Thyroid gland (tissue), 4 donors: ENCODE data around the gene PKD1. TPM values are rescaled to one million over a fixed set of nuclear protein-coding genes. Genes with fewer than 3 reads are reported as not detected.

ENCODE experiments used
- DNase-seq, 2 donors: peaks; one replicate each; pipeline ENCODE4 v3.0.0-alpha.2; 2019
- H3K27ac ChIP-seq, 3 donors: fragments of 200-600 bp; sonication (generic); 1 replicate in 2 of 3; 2 replicates in 1 of 3; pipeline ENCODE4 v1.5.1; 2016 to 2019; ENCODE audit warnings: mild to moderate bottlenecking in 1 of 3, moderate library complexity in 1 of 3
- H3K27me3 ChIP-seq: fragments of 200-600 bp; sonication (generic); one replicate; pipeline ENCODE4 v1.5.1; 2019
- H3K36me3 ChIP-seq, 2 donors: fragments of 200-600 bp; sonication (generic); one replicate each; pipeline ENCODE4 v1.5.1; 2016 to 2019
- H3K4me1 ChIP-seq, 2 donors: fragments of 200-600 bp; sonication (generic); one replicate each; pipeline ENCODE4 v1.5.1; 2017 to 2019
- H3K4me3 ChIP-seq, 3 donors: fragments of 200-600 bp; sonication (generic); replicated peaks in 1 of 3; 1 replicate in 2 of 3; 2 replicates in 1 of 3; pipeline ENCODE4 v1.5.1; 2016; ENCODE audit warnings: mild to moderate bottlenecking in 1 of 3
- H3K9me3 ChIP-seq: fragments of 200-600 bp; sonication (generic); one replicate; pipeline ENCODE4 v1.5.1; 2017
- POLR2A ChIP-seq, 2 donors: fragments of 450-650 bp; IDR thresholded peaks; one replicate each; pipeline ENCODE4 v1.6.1; 2017; ENCODE audit warnings: antibody characterized with exemption in 2 of 2, mild to moderate bottlenecking in 2 of 2, moderate library complexity in 1 of 2
- WGBS, 2 donors: methylation state at CpG; one replicate each; pipeline ENCODE4 v1.1.5; 2017; 5-methylcytosine and 5-hydroxymethylcytosine counted together
- intact Hi-C: fragments of 100-400 bp; cut with DNase I; formaldehyde crosslinking; loops from one replicate; pipeline ENCODE4 v1.15.1; 2023
- total RNA-seq, 4 donors: library from RNA; depleted of rRNA; stranded (reverse); fragments of >200 nt; gene quantifications; one replicate each; pipeline ENCODE4 v1.2.3, GENCODE V29; 2016
- TF ChIP-seq, protein P1 (sequence below), 6 experiments: fragments of 200-600 bp in 3 of 6; fragments of 450-650 bp in 3 of 6; sonication (generic) in 3 of 6; IDR thresholded peaks; one replicate each; pipeline ENCODE4 v1.5.1; 2016 to 2019; ENCODE audit warnings: antibody characterized with exemption in 6 of 6, mild to moderate bottlenecking in 2 of 6, inconsistent platforms in 1 of 6, moderate library complexity in 1 of 6

The PKD1 gene
- total RNA-seq, 4 donors from 2014 or later, result 66.9 to 153 (median 87.7) TPM

DNA sequence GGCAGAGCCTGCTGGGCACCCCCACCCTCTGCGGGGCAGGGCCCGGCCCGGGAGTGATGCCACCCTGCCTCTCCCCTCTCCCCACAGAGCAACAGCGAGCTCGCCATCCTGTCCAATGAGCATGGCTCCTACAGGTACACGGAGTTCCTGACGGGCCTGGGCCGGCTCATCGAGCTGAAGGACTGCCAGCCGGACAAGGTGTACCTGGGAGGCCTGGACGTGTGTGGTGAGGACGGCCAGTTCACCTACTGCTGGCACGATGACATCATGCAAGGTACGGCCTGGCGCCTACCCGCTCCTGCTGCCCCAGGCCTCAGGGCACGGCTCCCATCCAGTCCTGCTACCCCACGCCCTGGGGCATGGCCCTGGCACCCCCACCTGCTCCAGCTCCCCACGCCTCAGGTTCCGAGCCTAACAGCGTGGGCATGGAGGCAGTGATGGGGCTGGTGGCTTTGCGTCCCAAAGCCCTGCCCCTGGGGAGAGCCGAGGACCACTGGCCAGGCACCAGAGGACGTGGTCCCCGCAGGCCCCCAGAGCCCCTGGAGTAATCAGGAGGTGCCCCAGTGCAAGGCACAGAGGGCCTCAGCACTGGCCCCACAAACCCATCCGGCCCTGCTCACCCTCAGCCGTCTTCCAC, 49.5 kb downstream of the PKD1 start:
- H3K4me3 ChIP-seq, result no peak overlapping the region
- H3K36me3 ChIP-seq, result peaks cover 57 to 62% of the 10 kb centered on the region in 2 donors
- no peaks in the 10 kb centered on the region for H3K27me3 ChIP-seq
- H3K4me1 ChIP-seq, result peaks cover 8 to 9% of the 10 kb centered on the region in 2 donors
- 92 to 99% methylated on average over 11 to 26 of the region's 27 CpGs for WGBS, 2 donors
- DNase-seq, result no peak
- TF ChIP-seq, protein P1, sequence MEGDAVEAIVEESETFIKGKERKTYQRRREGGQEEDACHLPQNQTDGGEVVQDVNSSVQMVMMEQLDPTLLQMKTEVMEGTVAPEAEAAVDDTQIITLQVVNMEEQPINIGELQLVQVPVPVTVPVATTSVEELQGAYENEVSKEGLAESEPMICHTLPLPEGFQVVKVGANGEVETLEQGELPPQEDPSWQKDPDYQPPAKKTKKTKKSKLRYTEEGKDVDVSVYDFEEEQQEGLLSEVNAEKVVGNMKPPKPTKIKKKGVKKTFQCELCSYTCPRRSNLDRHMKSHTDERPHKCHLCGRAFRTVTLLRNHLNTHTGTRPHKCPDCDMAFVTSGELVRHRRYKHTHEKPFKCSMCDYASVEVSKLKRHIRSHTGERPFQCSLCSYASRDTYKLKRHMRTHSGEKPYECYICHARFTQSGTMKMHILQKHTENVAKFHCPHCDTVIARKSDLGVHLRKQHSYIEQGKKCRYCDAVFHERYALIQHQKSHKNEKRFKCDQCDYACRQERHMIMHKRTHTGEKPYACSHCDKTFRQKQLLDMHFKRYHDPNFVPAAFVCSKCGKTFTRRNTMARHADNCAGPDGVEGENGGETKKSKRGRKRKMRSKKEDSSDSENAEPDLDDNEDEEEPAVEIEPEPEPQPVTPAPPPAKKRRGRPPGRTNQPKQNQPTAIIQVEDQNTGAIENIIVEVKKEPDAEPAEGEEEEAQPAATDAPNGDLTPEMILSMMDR (IDR thresholded peaks at IDR 0.05), result no peak
- TF ChIP-seq POLR2A (IDR thresholded peaks at IDR 0.05), result no peak
- H3K9me3 ChIP-seq, result no peaks in the 10 kb centered on the region
- intact Hi-C loops, result no loop called here
- H3K27ac ChIP-seq, result no peak overlapping the region

- WGBS, 2 donors, result 73 to 80% methylated on average over 7 to 12 of the region's 14 CpGs
- TF ChIP-seq, protein P1 (IDR thresholded peaks at IDR 0.05), result no peak
- TF ChIP-seq POLR2A (IDR thresholded peaks at IDR 0.05), result no peak
- no peak overlapping the region for H3K27ac ChIP-seq
- DNase-seq, result no peak
- intact Hi-C loops, result no loop called here
- no peaks in the 10 kb centered on the region for H3K27me3 ChIP-seq
- H3K4me1 ChIP-seq, result peaks cover 7% of the 10 kb centered on the region in 2 donors
- H3K36me3 ChIP-seq, result peaks cover 57 to 62% of the 10 kb centered on the region in 2 donors
- H3K4me3 ChIP-seq, result no peak overlapping the region
- H3K9me3 ChIP-seq, result no peaks in the 10 kb centered on the region
Measured at GRCh38 chr16:2085669-2086068, 50.0 kb downstream of the PKD1 start.

DNA sequence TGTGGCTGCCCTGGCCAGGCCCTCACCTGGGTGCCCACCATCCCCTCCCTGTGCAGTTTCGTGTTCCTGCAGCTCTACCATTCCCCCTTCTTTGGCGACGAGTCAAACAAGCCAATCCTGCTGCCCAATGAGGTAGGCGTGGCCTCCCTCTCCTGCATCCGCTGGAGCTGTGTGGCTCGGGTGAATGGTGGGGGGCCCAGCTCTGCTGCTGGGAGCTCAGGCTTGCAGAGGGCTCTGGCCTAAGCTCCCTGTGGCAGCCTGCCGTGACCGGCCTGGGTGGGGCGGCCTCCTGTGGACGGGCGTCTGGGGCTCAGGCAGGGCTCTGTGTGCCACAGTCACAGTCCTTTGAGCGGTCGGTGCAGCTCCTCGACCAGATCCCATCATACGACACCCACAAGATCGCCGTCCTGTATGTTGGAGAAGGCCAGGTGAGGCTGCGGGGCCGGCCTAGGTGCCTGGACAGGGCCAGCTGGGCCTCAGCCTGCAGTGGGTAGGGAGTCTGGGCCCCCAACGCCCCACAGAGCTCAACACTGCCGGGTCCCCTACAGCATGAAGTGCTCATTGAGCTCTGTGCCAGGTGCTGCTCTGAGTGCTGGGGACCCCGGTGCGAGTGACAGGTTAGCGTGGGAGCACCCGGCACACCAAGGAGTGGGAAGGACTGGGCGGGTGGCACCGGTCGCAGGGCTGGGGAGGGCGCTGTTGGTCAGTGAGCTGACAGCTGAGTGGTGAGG, 50.6 kb downstream of the PKD1 start:
- WGBS, 2 donors, result 91 to 94% methylated on average over 23 to 24 of the region's 29 CpGs
- Histone ChIP-seq H3K4me1 (peaks cover under 1% of the 10 kb centered on the region in 2 donors), H3K4me3 (no peak overlapping the region), H3K9me3 (no peaks in the 10 kb centered on the region), H3K36me3 (peaks cover 59 to 65% of the 10 kb centered on the region in 2 donors), H3K27ac (no peak overlapping the region), H3K27me3 (no peaks in the 10 kb centered on the region)
- no peak for DNase-seq
- intact Hi-C loops, result no loop called here
- TF ChIP-seq POLR2A (IDR thresholded peaks at IDR 0.05), result no peak

GRCh38 chr16:2083876-2084780, 51.6 kb downstream of the PKD1 start:
- Histone ChIP-seq H3K27ac (no peak overlapping the region), H3K36me3 (peaks cover 58 to 74% of the 10 kb centered on the region in 2 donors), H3K4me1 (no peaks in the 10 kb centered on the region), H3K9me3 (no peaks in the 10 kb centered on the region), H3K4me3 (no peak overlapping the region), H3K27me3 (no peaks in the 10 kb centered on the region)
- intact Hi-C loops, result no loop called here
- 94 to 98% methylated on average over 11 to 31 of the region's 44 CpGs for WGBS, 2 donors
- TF ChIP-seq POLR2A (IDR thresholded peaks at IDR 0.05), result no peak
- TF ChIP-seq, protein P1 (IDR thresholded peaks at IDR 0.05), result no peak
- no peak for DNase-seq

- Histone ChIP-seq H3K4me1 (no peaks in the 10 kb centered on the region), H3K27ac (no peak overlapping the region), H3K27me3 (no peaks in the 10 kb centered on the region), H3K4me3 (no peak overlapping the region), H3K36me3 (peaks cover 51 to 68% of the 10 kb centered on the region in 2 donors), H3K9me3 (no peaks in the 10 kb centered on the region)
- WGBS, 2 donors, result 86 to 89% methylated on average over 7 to 8 of the region's 19 CpGs
- no peak for DNase-seq
- no peak for TF ChIP-seq POLR2A (IDR thresholded peaks at IDR 0.05)
- TF ChIP-seq, protein P1 (IDR thresholded peaks at IDR 0.05), result no peak
- intact Hi-C loops, result no loop called here
Measured at GRCh38 chr16:2083409-2083808, 52.3 kb downstream of the PKD1 start.
